IMR-90 (cell line): Measurements from ENCODE around the gene CEP57L1. TPM values are rescaled to one million over a fixed set of nuclear protein-coding genes. Genes with fewer than 3 reads are reported as not detected.

Experiments used
- ATAC-seq: fragments of 200-7000 bp; cut with Tn5 transposase; 2 replicates; pipeline ENCODE4 v1.9.1; 2020; ENCODE audit warnings: low read depth, mild to moderate bottlenecking, moderate library complexity
- BruUV-seq: library from RNA; stranded (reverse); fragments of 400-500 nt; replicated peaks from 2 replicates; lab custom pipeline; 2021; lab: Mats Ljungman, UMichigan
- CTCF ChIA-PET: fragments of 300-600 bp; formaldehyde crosslinking; extraction: SDS; loops from one replicate; lab custom pipeline; 2021; ENCODE audit warnings: antibody characterized with exemption; lab: Yijun Ruan, JAX
- POLR2A ChIA-PET: fragments of 300-600 bp; sonication (Branson Sonifier 250); formaldehyde crosslinking; loops from one replicate; lab custom pipeline; 2022; ENCODE audit warnings: antibody characterized with exemption; ENCODE audit not compliant: unreplicated experiment; lab: Charles Lee
- DNase-seq: peaks from one replicate; pipeline ENCODE4 v3.0.0; 2013
- H2AFZ ChIP-seq: replicated peaks from 2 replicates; pipeline ENCODE3; 2013; ENCODE audit warnings: low read length, mild to moderate bottlenecking; ENCODE audit not compliant: poor library complexity
- H2AK5ac ChIP-seq: 2 replicates; pipeline ENCODE4 v1.6.1; 2013; ENCODE audit warnings: low read depth, low read length, inconsistent platforms
- H2AK9ac ChIP-seq: replicated peaks from 2 replicates; pipeline ENCODE3; 2013; ENCODE audit warnings: mild to moderate bottlenecking, low read depth, low read length, moderate library complexity; ENCODE audit not compliant: poor library complexity
- H2BK120ac ChIP-seq: 2 replicates; pipeline ENCODE4 v1.6.1; 2013; ENCODE audit warnings: low read depth, low read length, inconsistent platforms
- H2BK15ac ChIP-seq: 3 replicates; pipeline ENCODE4 v1.6.1; 2013; ENCODE audit warnings: low read depth, low read length, inconsistent platforms
- H2BK20ac ChIP-seq: 2 replicates; pipeline ENCODE4 v1.6.1; 2013; ENCODE audit warnings: low read depth, mild to moderate bottlenecking, inconsistent platforms, low read length, moderate library complexity
- H2BK5ac ChIP-seq: 2 replicates; pipeline ENCODE4 v1.6.1; 2013; ENCODE audit warnings: mild to moderate bottlenecking, low read depth, low read length, inconsistent platforms; ENCODE audit not compliant: poor library complexity, severe bottlenecking
- H3K14ac ChIP-seq: replicated peaks from 2 replicates; pipeline ENCODE4 v1.6.1; 2013; ENCODE audit warnings: low read depth, low read length, inconsistent platforms
- H3K18ac ChIP-seq: 2 replicates; pipeline ENCODE4 v1.6.1; 2013; ENCODE audit warnings: low read depth, low read length, control low read depth
- H3K23ac ChIP-seq: 2 replicates; pipeline ENCODE4 v1.6.1; 2013; ENCODE audit warnings: low read depth, low read length, inconsistent platforms
- H3K27ac ChIP-seq: 2 replicates; pipeline ENCODE4 v1.5.1; 2013; ENCODE audit warnings: mild to moderate bottlenecking, control low read depth, low read length; ENCODE audit not compliant: insufficient read depth
- H3K27me3 ChIP-seq: 2 replicates; pipeline ENCODE4 v1.6.1; 2013; ENCODE audit warnings: low read length; ENCODE audit not compliant: control insufficient read depth, insufficient read depth
- H3K36me3 ChIP-seq: 2 replicates; pipeline ENCODE4 v1.6.1; 2013; ENCODE audit warnings: low read length, mixed read lengths; ENCODE audit not compliant: control insufficient read depth, insufficient read depth
- H3K4ac ChIP-seq: 2 replicates; pipeline ENCODE4 v1.6.1; 2013; ENCODE audit warnings: low read depth, low read length, inconsistent platforms
- H3K4me1 ChIP-seq: 2 replicates; pipeline ENCODE4 v1.6.1; 2013; ENCODE audit warnings: low read length, mixed read lengths; ENCODE audit not compliant: control insufficient read depth, insufficient read depth
- H3K4me2 ChIP-seq: 2 replicates; pipeline ENCODE4 v1.6.1; 2013; ENCODE audit warnings: low read depth, mild to moderate bottlenecking, control low read depth, low read length, moderate library complexity
- H3K4me3 ChIP-seq: 2 replicates; pipeline ENCODE4 v1.5.1; 2013; ENCODE audit warnings: low read depth, mild to moderate bottlenecking, control low read depth, low read length, moderate library complexity; ENCODE audit not compliant: insufficient read depth
- H3K56ac ChIP-seq: 2 replicates; pipeline ENCODE4 v1.6.1; 2013; ENCODE audit warnings: low read length, inconsistent platforms; ENCODE audit not compliant: insufficient read depth; ENCODE audit errors: extremely low read depth
- H3K79me1 ChIP-seq, 2 experiments: 2 replicates each; pipeline ENCODE4 v1.6.1; 2013; ENCODE audit warnings: low read length in 2 of 2, inconsistent platforms in 1 of 2, low read depth in 1 of 2
- H3K9ac ChIP-seq: 2 replicates; pipeline ENCODE4 v1.6.1; 2013; ENCODE audit warnings: low read depth, low read length, control low read depth
- H3K9me1 ChIP-seq: 2 replicates; pipeline ENCODE4 v1.6.1; 2013; ENCODE audit warnings: low read length, inconsistent platforms; ENCODE audit not compliant: insufficient read depth
- H3K9me3 ChIP-seq: 2 replicates; pipeline ENCODE4 v1.6.1; 2013; ENCODE audit warnings: low read length; ENCODE audit not compliant: control insufficient read depth, insufficient read depth
- H4K20me1 ChIP-seq: 2 replicates; pipeline ENCODE4 v1.6.1; 2013; ENCODE audit warnings: low read length, inconsistent platforms; ENCODE audit not compliant: insufficient read depth
- H4K5ac ChIP-seq: 2 replicates; pipeline ENCODE4 v1.6.1; 2013; ENCODE audit warnings: mild to moderate bottlenecking, low read depth, low read length, control low read depth
- H4K8ac ChIP-seq, 2 experiments: 2 replicates each; pipeline ENCODE4 v1.6.1; 2013; ENCODE audit warnings: low read depth in 2 of 2, low read length in 2 of 2, control low read depth in 1 of 2, inconsistent platforms in 1 of 2
- H4K91ac ChIP-seq: 2 replicates; pipeline ENCODE4 v1.6.1; 2013; ENCODE audit warnings: low read depth, low read length, inconsistent platforms; ENCODE audit not compliant: insufficient read depth
- BHLHE40 ChIP-seq: fragments of 150-350 bp; IDR thresholded peaks from 2 replicates; pipeline ENCODE4 v1.6.1; 2016; ENCODE audit warnings: mild to moderate bottlenecking, low read depth, low read length
- CEBPB ChIP-seq: IDR thresholded peaks from 2 replicates; pipeline ENCODE4 v1.6.1; 2012; ENCODE audit warnings: low read depth, low read length, improper control_type of control experiment
- CHD1 ChIP-seq: IDR thresholded peaks from 2 replicates; pipeline ENCODE4 v1.6.1; 2012; ENCODE audit warnings: low read depth, low read length, improper control_type of control experiment
- ELK1 ChIP-seq: fragments of 150-350 bp; IDR thresholded peaks from 2 replicates; pipeline ENCODE4 v1.6.1; 2016; ENCODE audit warnings: low read depth, mild to moderate bottlenecking, low read length, moderate library complexity, borderline replicate concordance
- FOS ChIP-seq: fragments of 150-350 bp; IDR thresholded peaks from 2 replicates; pipeline ENCODE4 v1.6.1; 2016; ENCODE audit warnings: low read depth, low read length
- MAFK ChIP-seq: IDR thresholded peaks from 2 replicates; pipeline ENCODE4 v1.6.1; 2012; ENCODE audit warnings: low read depth, low read length, improper control_type of control experiment
- MAZ ChIP-seq: IDR thresholded peaks from 2 replicates; pipeline ENCODE4 v1.6.1; 2012; ENCODE audit warnings: low read depth, mild to moderate bottlenecking, low read length, improper control_type of control experiment, moderate library complexity, borderline replicate concordance
- MXI1 ChIP-seq: IDR thresholded peaks from 2 replicates; pipeline ENCODE4 v1.6.1; 2012; ENCODE audit warnings: low read depth, mild to moderate bottlenecking, low read length, moderate library complexity, borderline replicate concordance
- NFE2L2 ChIP-seq: fragments of 150-350 bp; IDR thresholded peaks from 2 replicates; pipeline ENCODE4 v1.6.1; 2016; ENCODE audit warnings: low read depth, mild to moderate bottlenecking, low read length
- POLR2A ChIP-seq: IDR thresholded peaks from 2 replicates; pipeline ENCODE4 v1.6.1; 2012; ENCODE audit warnings: mild to moderate bottlenecking, low read depth, low read length
- RAD21 ChIP-seq: IDR thresholded peaks from 2 replicates; pipeline ENCODE4 v1.6.1; 2012; ENCODE audit warnings: low read length, improper control_type of control experiment
- RCOR1 ChIP-seq: IDR thresholded peaks from 2 replicates; pipeline ENCODE4 v1.6.1; 2012; ENCODE audit warnings: mild to moderate bottlenecking, low read length, improper control_type of control experiment; ENCODE audit not compliant: insufficient replicate concordance
- RFX5 ChIP-seq: IDR thresholded peaks from 2 replicates; pipeline ENCODE4 v1.8.0; 2012; ENCODE audit warnings: low read depth, mild to moderate bottlenecking, low read length, moderate library complexity
- SMC3 ChIP-seq: fragments of 150-350 bp; IDR thresholded peaks from 2 replicates; pipeline ENCODE4 v1.6.1; 2016; ENCODE audit warnings: low read depth, mild to moderate bottlenecking, antibody characterized with exemption, low read length, moderate library complexity
- USF2 ChIP-seq: fragments of 150-350 bp; IDR thresholded peaks from 2 replicates; pipeline ENCODE4 v1.6.1; 2017; ENCODE audit warnings: mild to moderate bottlenecking, antibody characterized with exemption, low read length, low read depth
- WGBS, 2 experiments: methylation state at CpG; one replicate each; pipeline versions ENCODE4 v1.1.5 to v1.1.7; 2013; ENCODE audit warnings: missing lambda C conversion rate in 2 of 2; ENCODE audit not compliant: insufficient read length in 1 of 2; ENCODE audit errors: extremely low coverage in 2 of 2; 5-methylcytosine and 5-hydroxymethylcytosine counted together
- dilution Hi-C: fragments of 300-500 bp; cut with HindIII; formaldehyde crosslinking; loops from one replicate; pipeline ENCODE4 v1.14.3; 2018; ENCODE audit warnings: low sequenced_read_pairs; ENCODE audit not compliant: unreplicated experiment
- in situ Hi-C: fragments of 300-500 bp; cut with MboI; formaldehyde crosslinking; loops from 3 replicates; pipeline ENCODE4 v1.14.3; 2019; ENCODE audit warnings: low sequenced_read_pairs, inconsistent platforms, mixed read lengths
- intact Hi-C: fragments of 100-400 bp; cut with micrococcal nuclease; formaldehyde crosslinking; loops from 2 replicates; pipeline ENCODE4 v1.10.0; 2022
- polyA plus RNA-seq, 3 experiments: library from polyadenylated mRNA; depleted of rRNA; stranded (reverse); fragments of >200 nt; gene quantifications; 2 replicates each; pipeline ENCODE4 v1.2.3, GENCODE V29; 2012; ENCODE audit warnings: low replicate concordance in 1 of 3
- total RNA-seq: library from RNA; depleted of rRNA; stranded (reverse); fragments of >200 nt; gene quantifications from 2 replicates; pipeline ENCODE4 v1.2.3, GENCODE V29; 2012
- TF ChIP-seq, protein P1 (sequence below): conservative IDR thresholded peaks from 2 replicates; pipeline ENCODE4 v1.5.1; 2012; ENCODE audit warnings: mild to moderate bottlenecking, low read depth, low read length, improper control_type of control experiment

Gene CEP57L1
- total and polyA plus RNA-seq, 2 of the 4 experiments (the other 2 are of a cell fraction), result 10.3 to 21.9 TPM

DNA sequence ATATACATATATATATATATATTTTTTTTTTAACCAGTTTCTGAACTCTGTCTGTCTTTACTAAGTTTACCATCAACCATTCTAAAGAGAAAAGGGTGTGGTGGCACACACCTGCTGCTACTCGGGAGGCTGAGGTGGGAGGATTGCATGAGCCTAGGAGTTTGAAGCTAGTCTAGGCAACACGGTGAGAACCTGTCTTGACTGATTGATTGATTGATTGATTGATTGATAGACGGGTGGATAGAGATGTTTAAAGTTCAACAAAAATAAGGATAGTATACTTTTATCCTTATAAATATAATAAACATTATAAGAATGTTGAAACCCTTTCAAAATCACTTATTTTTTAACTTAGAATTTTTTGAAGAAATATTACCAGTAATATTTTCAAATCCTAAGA, 30.2 kb downstream of the CEP57L1 start:
- Histone ChIP-seq H3K14ac (no peak overlapping the region), H2BK5ac (no peak overlapping the region), H2BK20ac (no peak overlapping the region), H3K4me2 (no peak overlapping the region), H3K9me1 (no peaks in the 10 kb centered on the region), H3K27ac (no peak overlapping the region), H4K91ac (no peak overlapping the region), H4K8ac (no peak overlapping the region), H3K36me3 (no peaks in the 10 kb centered on the region), H3K79me1 (peaks cover 9 to 25% of the 10 kb centered on the region in 2 experiments; a peak in 3 of 4 replicates), H3K4ac (no peak overlapping the region), H3K9me3 (no peaks in the 10 kb centered on the region), H4K20me1 (no peaks in the 10 kb centered on the region), H3K23ac (no peak overlapping the region), H2AK9ac (no peak overlapping the region), H3K9ac (no peak overlapping the region), H4K5ac (no peak overlapping the region), H2BK120ac (no peak overlapping the region), H3K4me1 (0 out of 2 replicates have a peak, but pooled peaks cover 2% of the 10 kb centered on the region), H3K27me3 (no peaks in the 10 kb centered on the region), H2AK5ac (no peak overlapping the region), H3K4me3 (no peak overlapping the region), H2AFZ (no peak overlapping the region), H3K18ac (no peak overlapping the region), H2BK15ac (no peak overlapping the region), H3K56ac (no peak overlapping the region)
- DNase-seq, result no peak
- WGBS, 2 experiments, result no CpG with 5 or more reads among the region's 3 CpGs
- in situ Hi-C loops, result no loop called here
- TF ChIP-seq MAZ (no peak), RAD21 (no peak), FOS (no peak), POLR2A (no peak), MXI1 (no peak), BHLHE40 (no peak), USF2 (no peak), CHD1 (no peak), CEBPB (no peak), ELK1 (no peak), MAFK (no peak), SMC3 (no peak), RFX5 (no peak), RCOR1 (no peak), NFE2L2 (no peak)
- TF ChIP-seq, protein P1, sequence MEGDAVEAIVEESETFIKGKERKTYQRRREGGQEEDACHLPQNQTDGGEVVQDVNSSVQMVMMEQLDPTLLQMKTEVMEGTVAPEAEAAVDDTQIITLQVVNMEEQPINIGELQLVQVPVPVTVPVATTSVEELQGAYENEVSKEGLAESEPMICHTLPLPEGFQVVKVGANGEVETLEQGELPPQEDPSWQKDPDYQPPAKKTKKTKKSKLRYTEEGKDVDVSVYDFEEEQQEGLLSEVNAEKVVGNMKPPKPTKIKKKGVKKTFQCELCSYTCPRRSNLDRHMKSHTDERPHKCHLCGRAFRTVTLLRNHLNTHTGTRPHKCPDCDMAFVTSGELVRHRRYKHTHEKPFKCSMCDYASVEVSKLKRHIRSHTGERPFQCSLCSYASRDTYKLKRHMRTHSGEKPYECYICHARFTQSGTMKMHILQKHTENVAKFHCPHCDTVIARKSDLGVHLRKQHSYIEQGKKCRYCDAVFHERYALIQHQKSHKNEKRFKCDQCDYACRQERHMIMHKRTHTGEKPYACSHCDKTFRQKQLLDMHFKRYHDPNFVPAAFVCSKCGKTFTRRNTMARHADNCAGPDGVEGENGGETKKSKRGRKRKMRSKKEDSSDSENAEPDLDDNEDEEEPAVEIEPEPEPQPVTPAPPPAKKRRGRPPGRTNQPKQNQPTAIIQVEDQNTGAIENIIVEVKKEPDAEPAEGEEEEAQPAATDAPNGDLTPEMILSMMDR, result no peak
- dilution Hi-C loops, result no loop called here
- BruUV-seq, result no TSS peak
- no peak for ATAC-seq
- intact Hi-C loops, result no loop called here
- ChIA-PET POLR2A (no interaction called here), CTCF (no interaction called here)
